GM21447 (cell line): Measurements from ENCODE around the gene ZFAND2A.
"Not testable (repeated sequence)": the region's sequence is repeated elsewhere in the genome, so short reads cannot be mapped to it uniquely, and the experiment has no call there.

ENCODE experiments used
- ATAC-seq: cut with Tn5 transposase; IDR thresholded peaks from one replicate; pipeline ENCODE4 v1.9.1; 2021; ENCODE audit not compliant: unreplicated experiment

ZFAND2A gene

GRCh38 chr7:1175597-1175966, 15.6 kb upstream of the ZFAND2A start:
- no peak for ATAC-seq

GRCh38 chr7:1174881-1175596, 15.0 kb upstream of the ZFAND2A start:
- ATAC-seq = no peak

GRCh38 chr7:1174002-1174401, 14.0 kb upstream of the ZFAND2A start:
- ATAC-seq = no peak

GRCh38 chr7:1172666-1173523, 12.9 kb upstream of the ZFAND2A start:
- no peak for ATAC-seq

GRCh38 chr7:1171516-1171915, 11.5 kb upstream of the ZFAND2A start:
- ATAC-seq = not testable (repeated sequence)

- ATAC-seq = no peak
Measured at GRCh38 chr7:1170741-1171501, 10.9 kb upstream of the ZFAND2A start.

- ATAC-seq = peak; percentile 92
Measured at GRCh38 chr7:1169409-1170368, 9.7 kb upstream of the ZFAND2A start.

GRCh38 chr7:1168422-1168821, 8.4 kb upstream of the ZFAND2A start:
- no peak for ATAC-seq

GRCh38 chr7:1164436-1164835, 4.4 kb upstream of the ZFAND2A start:
- no peak for ATAC-seq

GRCh38 chr7:1163121-1163520, 3.1 kb upstream of the ZFAND2A start:
- ATAC-seq = no peak

- ATAC-seq = no peak
Measured at GRCh38 chr7:1160670-1161021, 650 bp upstream of the ZFAND2A start.

- ATAC-seq = not testable (repeated sequence)
Measured at GRCh38 chr7:1159231-1159630, 765 bp downstream of the ZFAND2A start.

- ATAC-seq = no peak
Measured at GRCh38 chr7:1158203-1159126, 1.5 kb downstream of the ZFAND2A start.

GRCh38 chr7:1156782-1157535, 3.0 kb downstream of the ZFAND2A start:
- ATAC-seq = no peak

GRCh38 chr7:1155818-1156781, 3.9 kb downstream of the ZFAND2A start:
- not testable (repeated sequence) for ATAC-seq

- no peak for ATAC-seq
Measured at GRCh38 chr7:1154172-1154739, 5.7 kb downstream of the ZFAND2A start.

- no peak for ATAC-seq
Measured at GRCh38 chr7:1152492-1152891, 7.5 kb downstream of the ZFAND2A start.
